Heart right ventricle (tissue), 16 donors: Measurements from ENCODE around the gene ZBTB7C. TPM values are rescaled to one million over a fixed set of nuclear protein-coding genes. Genes with fewer than 3 reads are reported as not detected.

Experiments used
- ATAC-seq, 8 donors: fragments of 200-7000 bp; cut with Tn5 transposase; one replicate each; pipeline ENCODE4 v1.9.1; 2020; ENCODE audit warnings: mild to moderate bottlenecking in 8 of 8, moderate library complexity in 8 of 8, moderate number of reproducible peaks in 1 of 8
- DNase-seq, 2 donors: peaks; one replicate each; pipeline ENCODE4 v3.0.0-alpha.2; 2020
- H3K27ac ChIP-seq, 10 donors: fragments of 200-600 bp; sonication (generic) in 2 of 10; one replicate each; pipeline versions ENCODE4 v1.5.0 to v1.8.0; 2020 to 2022; ENCODE audit warnings: mild to moderate bottlenecking in 3 of 10
- H3K27me3 ChIP-seq, 7 donors: fragments of 200-600 bp; one replicate each; pipeline ENCODE4 v1.8.0; 2021 to 2022; ENCODE audit warnings: mild to moderate bottlenecking in 2 of 7
- H3K36me3 ChIP-seq, 9 donors: fragments of 200-600 bp; sonication (generic) in 1 of 9; one replicate each; pipeline versions ENCODE4 v1.5.0 to v1.8.0; 2020 to 2022; ENCODE audit warnings: mild to moderate bottlenecking in 2 of 9
- H3K4me1 ChIP-seq, 9 donors: fragments of 200-600 bp; sonication (generic) in 1 of 9; one replicate each; pipeline versions ENCODE4 v1.5.0 to v1.8.0; 2020 to 2022; ENCODE audit warnings: mild to moderate bottlenecking in 4 of 9
- H3K4me3 ChIP-seq, 10 donors: fragments of 200-600 bp; sonication (generic) in 2 of 10; one replicate each; pipeline versions ENCODE4 v1.5.0 to v1.8.0; 2020 to 2022; ENCODE audit warnings: mild to moderate bottlenecking in 7 of 10, moderate library complexity in 2 of 10
- H3K9me3 ChIP-seq, 11 donors: fragments of 200-600 bp in 10 of 11; sonication (generic) in 2 of 11; one replicate each; pipeline versions ENCODE4 v1.5.0 to v1.8.0; 2013 to 2022; ENCODE audit warnings: mild to moderate bottlenecking in 2 of 11, control low read depth in 1 of 11, moderate library complexity in 1 of 11
- CTCF ChIP-seq, 9 donors: fragments of 200-600 bp; sonication (generic) in 2 of 9; IDR thresholded peaks; one replicate each; pipeline versions ENCODE4 v1.5.0 to v1.8.0; 2021 to 2022; ENCODE audit warnings: antibody characterized with exemption in 9 of 9, mild to moderate bottlenecking in 5 of 9, moderate library complexity in 1 of 9
- WGBS, 2 donors: extraction: QIAGEN DNeasy Blood & Tissue Kit; methylation state at CpG; one replicate each; pipeline ENCODE4 v1.1.7; 2013; ENCODE audit warnings: inconsistent platforms in 1 of 2; 5-methylcytosine and 5-hydroxymethylcytosine counted together
- intact Hi-C, 10 donors: fragments of 100-400 bp; cut with DNase I; formaldehyde crosslinking; loops; one replicate each; pipeline versions ENCODE4 v1.11.1 to v1.14.2; 2022
- polyA plus RNA-seq, 2 donors: library from polyadenylated mRNA; stranded (reverse); fragments of 200-250 nt; gene quantifications; one replicate each; pipeline ENCODE4 v1.2.3, GENCODE V29; 2013
- total RNA-seq, 10 donors: library from RNA; stranded (reverse); fragmentation: NEBNext Ultra II Directional in 3 of 10; extraction: Animal tissue kit (Norgen Biotek cat#: 25700) in 3 of 10; gene quantifications; one replicate each; pipeline versions ENCODE4 v1.2.1 to v1.2.4, GENCODE V29; 2021 to 2023
- donor health status: Arrhythmogenic right ventricular cardiomyopathy.
- donor health status: ischemic (EF 13 %, LVEDD 7.1; RV severe dilation, severe dysfunction).
- donor health status: healthy with polysubstance abuse.
- donor health status: DM: no; HTN: yes; CAD: no.
- donor health status: DM: no; HTN: no; CAD: no.
- donor health status: ischemic (EF 25% LVEDD 6.9; RV normal size, moderate dysfunction).
- donor health status: ischemic (EF 25% LVEDD 5.7; RV mildly dilated, moderate dysfunction).
- donor health status: healthy.
- donor health status: DM: yes; HTN: yes; CAD: no.
- donor health status: Ischemic cardiomyopathy.
- donor health status: ischemic (EF 35%, LVEDD 5.7; RV mildly dilated, moderate dysfunction).
- donor health status: nonischemic (EF 11% LVEDD 7.7; RV severe dilation, severe dysfunction).
- donor health status: DM: yes; HTN: yes; CAD: no.
- donor health status: PGD.
- donor health status: ischemic (EF 29% LVEDD 5.4; RV normal size, mild dysfunction).
- donor health status: nonischemic (EF 23%, LVEDD 6.1; RV moderate dilation, normal function).

The ZBTB7C gene
- total and polyA plus RNA-seq, 12 donors: 0.49 to 6.3 (median 1.5) TPM

GRCh38 chr18:48034651-48035555, 374.3 kb downstream of the ZBTB7C start:
- DNase-seq (no peak), ATAC-seq (no peak)
- Histone ChIP-seq H3K9me3 (no peaks in the 10 kb centered on the region), H3K36me3 (no peaks in the 10 kb centered on the region), H3K27ac (no peak overlapping the region), H3K27me3 (no peaks in the 10 kb centered on the region), H3K4me3 (no peak overlapping the region), H3K4me1 (peaks cover 0 to 29% (median 2%) of the 10 kb centered on the region in 9 donors)
- TF ChIP-seq CTCF (IDR thresholded peaks at IDR 0.05): no peak
- intact Hi-C loops: loop anchor here in 8 of 10 donors (5.0 to 10.0 kb wide), 5 partner anchors 120 to 412 kb away; no protein-coding TSS in a partner anchor
- WGBS, 2 donors: 77 to 80% methylated on average over 16 of the region's 16 CpGs

GRCh38 chr18:48033790-48034650, 375.2 kb downstream of the ZBTB7C start:
- no peaks in the 10 kb centered on the region for H3K36me3 ChIP-seq
- WGBS, 2 donors: 85 to 87% methylated on average over 9 of the region's 9 CpGs
- H3K9me3 ChIP-seq: no peaks in the 10 kb centered on the region
- no peak for TF ChIP-seq CTCF (IDR thresholded peaks at IDR 0.05)
- no peak overlapping the region for H3K27ac ChIP-seq
- H3K4me1 ChIP-seq: peaks cover 0 to 29% (median 2%) of the 10 kb centered on the region in 9 donors
- ATAC-seq: peak in 1 of 8 donors; percentile 13
- H3K27me3 ChIP-seq: no peaks in the 10 kb centered on the region
- DNase-seq: no peak
- intact Hi-C loops: loop anchor here in 7 of 10 donors (5.0 to 10.0 kb wide), 4 partner anchors 121 to 413 kb away; no protein-coding TSS in a partner anchor
- no peak overlapping the region for H3K4me3 ChIP-seq

DNA sequence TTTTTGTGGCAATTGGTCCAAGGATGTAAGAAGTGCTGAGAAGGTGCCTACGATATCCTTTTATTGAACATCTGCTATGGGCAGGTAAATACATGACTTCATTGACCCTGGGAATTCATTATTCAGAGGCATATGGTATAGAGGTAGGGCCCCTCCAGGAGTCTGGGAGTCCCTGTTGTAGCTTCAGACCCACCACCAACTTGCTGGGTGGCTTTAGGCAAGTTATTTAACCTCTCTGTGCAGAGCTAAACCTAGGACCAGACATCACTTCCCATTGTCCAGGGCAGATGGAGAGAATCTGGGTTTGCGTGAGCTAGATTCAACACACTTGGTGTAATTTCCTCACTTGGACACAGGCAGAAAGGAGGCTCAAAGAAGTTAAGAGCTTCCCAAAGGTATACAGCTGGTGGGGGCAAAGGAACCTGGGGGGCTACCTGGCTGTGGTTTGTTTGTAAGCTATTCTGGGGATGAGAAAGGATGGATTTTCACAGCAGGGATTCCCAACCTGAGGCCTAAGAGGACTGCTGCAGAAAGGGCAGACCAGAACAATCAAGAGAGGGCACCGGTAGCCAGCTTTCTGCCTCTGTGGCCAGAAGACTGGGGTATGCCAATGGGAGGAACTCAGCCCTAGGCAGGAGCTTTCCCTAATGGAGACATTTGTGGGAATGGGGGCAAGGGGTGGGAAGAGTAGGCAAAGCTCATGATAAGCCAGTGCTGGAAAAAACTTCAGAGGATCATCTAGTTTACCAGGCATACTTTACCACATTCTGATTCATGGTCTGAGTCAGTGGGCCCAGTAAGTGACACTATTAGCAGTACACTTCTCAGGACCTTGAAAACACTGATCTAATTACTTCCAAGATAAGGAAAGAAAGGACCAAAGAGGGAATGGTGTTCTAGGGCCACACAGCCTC, 376.1 kb downstream of the ZBTB7C start:
- ATAC-seq: no peak
- Histone ChIP-seq H3K4me1 (peaks cover 0 to 28% (median 2%) of the 10 kb centered on the region in 9 donors), H3K27ac (no peak overlapping the region), H3K27me3 (no peaks in the 10 kb centered on the region), H3K9me3 (no peaks in the 10 kb centered on the region), H3K36me3 (no peaks in the 10 kb centered on the region), H3K4me3 (no peak overlapping the region)
- DNase-seq: no peak
- 96 to 98% methylated on average over 3 of the region's 3 CpGs for WGBS, 2 donors
- intact Hi-C loops: loop anchor here in 7 of 10 donors (5.0 to 10.0 kb wide), 4 partner anchors 122 to 414 kb away; no protein-coding TSS in a partner anchor
- no peak for TF ChIP-seq CTCF (IDR thresholded peaks at IDR 0.05)
